Natural killer cell treated with Interleukin-12 subunit alpha and Interleukin-12 subunit beta and Interleukin-15 and Interleukin-18, amount 100 ng/mL, for 72 hours (primary cell): ENCODE measurements around the gene TENM4. TPM values are rescaled to one million over a fixed set of nuclear protein-coding genes. Genes with fewer than 3 reads are reported as not detected.

Experiments
- ATAC-seq, 2 donors: fragments of 150-1000 bp; cut with Tn5 transposase in 1 of 2; sonication (Bioruptor Pico), chemical (Tn5 transposase) in 1 of 2; 2 replicates each; pipeline ENCODE4 v1.10.0; 2021
- DNase-seq: peaks from one replicate; pipeline ENCODE4 v3.0.0; 2022; ENCODE audit warnings: low spot score
- H3K27ac Mint-ChIP-seq, 2 donors: 1 replicate in 1 of 2; 2 replicates in 1 of 2; pipeline ENCODE4 v1.8.0; 2022; ENCODE audit warnings: mixed read lengths in 2 of 2, mild to moderate bottlenecking in 1 of 2, moderate library complexity in 1 of 2
- H3K27me3 Mint-ChIP-seq, 2 donors: 1 replicate in 1 of 2; 2 replicates in 1 of 2; pipeline ENCODE4 v1.8.0; 2022; ENCODE audit warnings: mixed read lengths in 2 of 2
- H3K36me3 Mint-ChIP-seq: one replicate; pipeline ENCODE4 v1.8.0; 2022; ENCODE audit warnings: mixed read lengths
- H3K4me1 Mint-ChIP-seq, 2 donors: 1 replicate in 1 of 2; 2 replicates in 1 of 2; pipeline ENCODE4 v1.8.0; 2022; ENCODE audit warnings: low read depth in 2 of 2, mixed read lengths in 2 of 2, mild to moderate bottlenecking in 1 of 2
- H3K4me3 Mint-ChIP-seq: one replicate; pipeline ENCODE4 v1.8.0; 2022; ENCODE audit warnings: mixed read lengths
- H3K9me3 Mint-ChIP-seq: 2 replicates; pipeline ENCODE4 v1.8.0; 2022; ENCODE audit warnings: mixed read lengths
- total RNA-seq, 2 donors: library from RNA; stranded (reverse); gene quantifications; one replicate each; pipeline ENCODE4 v1.2.3, GENCODE V29; 2022

The TENM4 gene
- total RNA-seq, 2 donors from 2014 or later, result not detected

GRCh38 chr11:79019277-79019676 lies 421.6 kb downstream of the TENM4 start:
- Mint-ChIP-seq H3K27ac (no peak overlapping the region), H3K4me3 (no peak overlapping the region), H3K27me3 (peaks cover 33 to 60% of the 10 kb centered on the region in 2 donors), H3K9me3 (peaks cover 3% of the 10 kb centered on the region), H3K36me3 (no peaks in the 10 kb centered on the region), H3K4me1 (no peaks in the 10 kb centered on the region)
- DNase-seq, result no peak
- ATAC-seq, result no peak

- Mint-ChIP-seq H3K36me3 (no peaks in the 10 kb centered on the region), H3K27ac (no peak overlapping the region), H3K4me1 (no peaks in the 10 kb centered on the region), H3K4me3 (no peak overlapping the region), H3K9me3 (peaks cover 3% of the 10 kb centered on the region), H3K27me3 (peaks cover 32 to 58% of the 10 kb centered on the region in 2 donors)
- ATAC-seq, result no peak
- no peak for DNase-seq
Measured at GRCh38 chr11:79018371-79018849, 422.4 kb downstream of the TENM4 start.

- Mint-ChIP-seq H3K27me3 (peaks cover 36 to 64% of the 10 kb centered on the region in 2 donors), H3K4me3 (no peak overlapping the region), H3K27ac (no peak overlapping the region), H3K36me3 (no peaks in the 10 kb centered on the region), H3K4me1 (no peaks in the 10 kb centered on the region), H3K9me3 (peaks cover 3% of the 10 kb centered on the region)
- DNase-seq, result no peak
- ATAC-seq, result no peak
Measured at GRCh38 chr11:79017811-79018210, 423.0 kb downstream of the TENM4 start.

- H3K9me3 Mint-ChIP-seq, result peaks cover 3% of the 10 kb centered on the region
- H3K36me3 Mint-ChIP-seq, result no peaks in the 10 kb centered on the region
- DNase-seq, result no peak
- no peak overlapping the region for H3K27ac Mint-ChIP-seq
- H3K27me3 Mint-ChIP-seq, result peaks cover 24 to 32% of the 10 kb centered on the region in 2 donors
- no peak for ATAC-seq
- no peaks in the 10 kb centered on the region for H3K4me1 Mint-ChIP-seq
- no peak overlapping the region for H3K4me3 Mint-ChIP-seq
Measured at GRCh38 chr11:79013509-79013908, 427.3 kb downstream of the TENM4 start.

- H3K27ac Mint-ChIP-seq, result no peak overlapping the region
- ATAC-seq, result no peak
- no peak for DNase-seq
- H3K9me3 Mint-ChIP-seq, result peaks cover 3% of the 10 kb centered on the region
- no peaks in the 10 kb centered on the region for H3K4me1 Mint-ChIP-seq
- H3K4me3 Mint-ChIP-seq, result no peak overlapping the region
- no peaks in the 10 kb centered on the region for H3K36me3 Mint-ChIP-seq
- peaks cover 13 to 21% of the 10 kb centered on the region in 2 donors for H3K27me3 Mint-ChIP-seq
Measured at GRCh38 chr11:79011357-79011756, 429.5 kb downstream of the TENM4 start.

- DNase-seq (no peak), ATAC-seq (no peak)
- Mint-ChIP-seq H3K4me1 (no peaks in the 10 kb centered on the region), H3K4me3 (no peak overlapping the region), H3K36me3 (no peaks in the 10 kb centered on the region), H3K27ac (no peak overlapping the region), H3K27me3 (peaks cover 2 to 11% of the 10 kb centered on the region in 2 donors), H3K9me3 (peaks cover 5% of the 10 kb centered on the region)
Measured at GRCh38 chr11:79007771-79008402, 432.9 kb downstream of the TENM4 start.

GRCh38 chr11:79006854-79007253 lies 434.0 kb downstream of the TENM4 start:
- Mint-ChIP-seq H3K4me3 (no peak overlapping the region), H3K27ac (no peak overlapping the region), H3K36me3 (no peaks in the 10 kb centered on the region), H3K9me3 (peaks cover 11% of the 10 kb centered on the region), H3K4me1 (no peaks in the 10 kb centered on the region), H3K27me3 (peaks cover 2 to 8% of the 10 kb centered on the region in 2 donors)
- no peak for ATAC-seq
- no peak for DNase-seq

GRCh38 chr11:78996007-78996406 lies 444.8 kb downstream of the TENM4 start:
- Mint-ChIP-seq H3K27ac (no peak overlapping the region), H3K4me3 (no peak overlapping the region), H3K9me3 (peaks cover 4% of the 10 kb centered on the region), H3K36me3 (peaks cover 9% of the 10 kb centered on the region), H3K4me1 (no peaks in the 10 kb centered on the region), H3K27me3 (peaks cover 9 to 18% of the 10 kb centered on the region in 2 donors)
- DNase-seq (no peak), ATAC-seq (no peak)

- peaks cover 9 to 18% of the 10 kb centered on the region in 2 donors for H3K27me3 Mint-ChIP-seq
Measured at GRCh38 chr11:78995171-78995570, 445.7 kb downstream of the TENM4 start.

GRCh38 chr11:78993802-78994430 lies 446.9 kb downstream of the TENM4 start:
- Mint-ChIP-seq H3K4me1 (no peaks in the 10 kb centered on the region), H3K27ac (no peak overlapping the region), H3K4me3 (no peak overlapping the region), H3K36me3 (no peaks in the 10 kb centered on the region), H3K27me3 (peaks cover 9 to 18% of the 10 kb centered on the region in 2 donors), H3K9me3 (no peaks in the 10 kb centered on the region)
- ATAC-seq (no peak), DNase-seq (no peak)

More at GRCh38 chr11:78995171-78995570, 445.7 kb downstream of the TENM4 start:
- DNase-seq (no peak), ATAC-seq (no peak)
- H3K36me3 Mint-ChIP-seq, result peaks cover 9% of the 10 kb centered on the region
- no peaks in the 10 kb centered on the region for H3K4me1 Mint-ChIP-seq
- no peak overlapping the region for H3K27ac Mint-ChIP-seq
- no peak overlapping the region for H3K4me3 Mint-ChIP-seq
- H3K9me3 Mint-ChIP-seq, result peaks cover 4% of the 10 kb centered on the region

GRCh38 chr11:78991681-78992080 lies 449.1 kb downstream of the TENM4 start:
- Mint-ChIP-seq H3K4me3 (no peak overlapping the region), H3K27ac (no peak overlapping the region), H3K9me3 (no peaks in the 10 kb centered on the region), H3K27me3 (peaks cover 9 to 18% of the 10 kb centered on the region in 2 donors), H3K36me3 (no peaks in the 10 kb centered on the region), H3K4me1 (no peaks in the 10 kb centered on the region)
- no peak for DNase-seq
- no peak for ATAC-seq

- ATAC-seq (no peak), DNase-seq (no peak)
- H3K4me3 Mint-ChIP-seq, result no peak overlapping the region
- no peak overlapping the region for H3K27ac Mint-ChIP-seq
- peaks cover 9 to 18% of the 10 kb centered on the region in 2 donors for H3K27me3 Mint-ChIP-seq
- no peaks in the 10 kb centered on the region for H3K4me1 Mint-ChIP-seq
- H3K9me3 Mint-ChIP-seq, result no peaks in the 10 kb centered on the region
- H3K36me3 Mint-ChIP-seq, result no peaks in the 10 kb centered on the region
Measured at GRCh38 chr11:78990261-78990660, 450.6 kb downstream of the TENM4 start.

- no peak overlapping the region for H3K27ac Mint-ChIP-seq
- no peaks in the 10 kb centered on the region for H3K9me3 Mint-ChIP-seq
- H3K4me1 Mint-ChIP-seq, result no peaks in the 10 kb centered on the region
Measured at GRCh38 chr11:78987748-78988147, 453.1 kb downstream of the TENM4 start.

GRCh38 chr11:78986305-78986704 lies 454.5 kb downstream of the TENM4 start:
- Mint-ChIP-seq H3K27ac (no peak overlapping the region), H3K4me1 (no peaks in the 10 kb centered on the region), H3K9me3 (no peaks in the 10 kb centered on the region), H3K27me3 (no peaks in the 10 kb centered on the region), H3K4me3 (no peak overlapping the region), H3K36me3 (no peaks in the 10 kb centered on the region)
- no peak for DNase-seq
- ATAC-seq, result no peak

More at GRCh38 chr11:78987748-78988147, 453.1 kb downstream of the TENM4 start:
- ATAC-seq, result no peak
- Mint-ChIP-seq H3K4me3 (no peak overlapping the region), H3K36me3 (no peaks in the 10 kb centered on the region), H3K27me3 (peaks cover 0 to 3% of the 10 kb centered on the region in 2 donors)
- no peak for DNase-seq
